GM19452 (cell line): ENCODE data around the gene SGSM1.
"Not testable (repeated sequence)": the region's sequence is repeated elsewhere in the genome, so short reads cannot be mapped to it uniquely, and the experiment has no call there.

Source experiments
- ATAC-seq: cut with Tn5 transposase; IDR thresholded peaks from one replicate; pipeline ENCODE4 v1.9.1; 2021; ENCODE audit not compliant: unreplicated experiment

The SGSM1 gene

GRCh38 chr22:24834845-24835570 lies 29.0 kb downstream of the SGSM1 start:
- no peak for ATAC-seq

DNA sequence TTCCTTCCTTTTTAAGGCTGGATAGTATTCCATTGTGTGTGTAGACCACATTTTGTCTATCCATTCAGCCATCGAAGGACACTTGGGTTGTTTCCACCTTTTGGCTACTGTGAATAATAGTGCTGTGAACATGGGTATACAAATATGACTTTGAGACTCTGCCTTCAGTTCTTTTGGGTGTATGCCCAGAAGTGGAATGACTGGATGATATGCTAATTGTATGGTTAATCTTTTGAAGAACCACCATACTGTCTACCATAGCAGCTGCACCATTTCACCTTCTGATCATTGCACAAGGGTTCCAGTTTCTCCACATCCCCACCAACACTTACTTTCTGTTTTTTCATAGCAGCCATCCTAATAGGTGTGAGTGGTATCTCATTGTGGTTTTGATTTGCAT lies 30.3 kb downstream of the SGSM1 start:
- ATAC-seq: no peak

GRCh38 chr22:24837517-24837916 lies 31.5 kb downstream of the SGSM1 start:
- ATAC-seq: not testable (repeated sequence)

DNA sequence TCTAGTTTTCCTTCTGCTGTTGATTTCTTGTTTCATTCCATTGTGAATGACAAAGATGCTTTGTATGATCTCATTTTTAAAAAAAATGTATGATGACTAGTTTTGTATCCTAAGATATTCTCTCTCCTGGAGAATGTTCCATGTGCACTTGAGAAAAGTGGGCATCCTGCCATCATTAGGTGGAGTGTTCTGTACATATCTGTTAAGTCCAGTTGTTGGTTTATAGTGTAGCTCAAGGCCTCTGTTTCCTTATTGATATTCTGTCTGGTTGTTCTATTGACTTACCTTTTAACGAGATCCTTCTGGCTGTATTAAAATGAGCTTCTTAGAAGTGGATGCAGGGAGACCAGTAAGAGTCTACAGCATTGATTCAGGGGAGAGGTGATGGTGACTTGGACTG lies 35.2 kb downstream of the SGSM1 start:
- ATAC-seq: no peak

- no peak for ATAC-seq
Observed at GRCh38 chr22:24843048-24843447, 37.0 kb downstream of the SGSM1 start.

- no peak for ATAC-seq
Observed at GRCh38 chr22:24845041-24845898, 39.3 kb downstream of the SGSM1 start.

DNA sequence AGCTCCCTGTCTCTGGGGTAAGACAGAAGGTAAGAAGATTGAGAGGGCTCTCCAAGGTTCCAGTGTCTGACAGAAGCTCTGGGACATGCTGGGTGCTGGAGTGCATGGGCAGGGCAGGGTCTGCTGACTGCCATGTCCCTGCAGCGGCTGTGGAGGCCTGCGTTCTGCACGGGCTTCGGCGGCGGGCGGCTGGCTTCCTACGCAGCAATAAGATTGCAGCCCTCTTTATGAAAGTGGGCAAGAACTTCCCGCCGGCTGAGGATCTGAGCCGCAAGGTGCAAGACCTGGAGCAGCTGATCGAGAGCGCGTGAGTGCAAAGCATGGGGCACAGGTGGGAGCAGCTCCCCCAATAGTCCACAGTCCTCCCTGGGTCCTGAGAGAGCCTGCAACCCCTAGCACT lies 41.5 kb downstream of the SGSM1 start:
- ATAC-seq: no peak

DNA sequence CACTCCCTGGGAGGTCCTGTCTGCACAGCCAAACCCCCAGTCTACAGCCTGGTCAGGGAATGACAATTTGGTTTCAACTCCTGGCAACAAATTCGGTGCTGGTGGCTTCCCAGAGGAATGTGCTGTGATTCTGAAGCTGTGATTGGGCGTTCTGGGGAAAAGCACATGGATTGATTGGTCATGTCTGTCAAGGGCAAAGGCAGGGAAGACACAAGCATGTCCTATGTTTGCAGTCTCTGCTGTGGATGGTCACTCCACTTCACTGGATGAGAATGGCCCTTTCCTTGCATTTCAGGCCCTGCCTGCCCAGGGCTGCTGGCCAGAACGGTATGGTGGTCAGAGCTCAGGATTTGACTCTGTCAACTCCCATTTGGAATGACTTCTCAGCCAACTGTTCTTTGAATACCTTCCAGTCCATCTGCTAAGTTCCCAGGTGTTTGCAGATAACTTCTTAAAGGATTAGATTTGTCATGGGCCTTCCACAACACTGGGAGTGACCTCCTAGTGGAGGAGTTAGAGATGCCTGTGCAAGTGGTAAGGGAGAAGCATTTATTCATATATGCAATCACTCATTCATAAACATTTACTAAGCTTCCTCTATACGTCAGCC lies 42.7 kb downstream of the SGSM1 start:
- no peak for ATAC-seq

DNA sequence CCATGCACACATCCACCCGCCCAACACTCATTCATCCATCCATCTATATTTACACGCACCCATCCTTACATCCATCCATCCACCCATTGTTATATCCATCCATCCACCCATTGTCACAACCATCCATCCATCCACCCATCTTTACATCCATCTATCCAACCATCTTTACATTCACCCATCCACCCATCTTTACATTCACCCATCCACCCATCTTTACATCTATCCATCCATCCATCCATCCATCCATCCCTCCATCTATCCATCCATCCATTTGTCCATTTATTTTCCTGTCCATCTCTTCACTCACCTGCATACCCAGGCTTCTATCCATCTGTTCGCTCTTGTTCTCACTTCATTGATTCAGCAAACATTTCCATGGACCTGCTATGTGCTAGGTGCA lies 49.8 kb downstream of the SGSM1 start:
- no peak for ATAC-seq

DNA sequence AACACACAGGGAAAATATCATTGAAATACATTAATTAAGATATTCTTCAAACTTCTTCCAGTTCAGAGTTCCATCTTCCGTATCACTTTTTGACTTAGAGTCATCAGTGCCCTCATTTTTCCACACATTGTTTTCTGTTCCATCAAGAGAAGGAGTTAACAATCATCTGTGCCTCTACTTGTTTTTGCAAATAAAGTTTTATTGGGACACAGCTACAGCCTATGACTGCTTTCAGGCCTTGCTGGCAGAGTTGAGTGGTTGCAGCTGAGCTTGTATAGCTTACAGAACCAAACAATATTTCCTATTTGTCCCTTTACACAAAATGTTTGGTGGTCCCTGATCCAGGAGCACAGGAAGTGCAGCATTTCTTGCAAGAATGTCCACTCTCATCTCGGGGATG lies 51.6 kb downstream of the SGSM1 start:
- no peak for ATAC-seq

- ATAC-seq: no peak
Observed at GRCh38 chr22:24859587-24859986, 53.6 kb downstream of the SGSM1 start.

GRCh38 chr22:24865508-24865907 lies 59.5 kb downstream of the SGSM1 start:
- ATAC-seq: no peak

- ATAC-seq: no peak
Observed at GRCh38 chr22:24867323-24868022, 61.5 kb downstream of the SGSM1 start.

GRCh38 chr22:24868979-24869378 lies 63.0 kb downstream of the SGSM1 start:
- ATAC-seq: no peak

GRCh38 chr22:24871611-24872205 lies 65.7 kb downstream of the SGSM1 start:
- ATAC-seq: no peak

- no peak for ATAC-seq
Observed at GRCh38 chr22:24873226-24873625, 67.2 kb downstream of the SGSM1 start.

GRCh38 chr22:24875862-24876506 lies 70.0 kb downstream of the SGSM1 start:
- no peak for ATAC-seq

DNA sequence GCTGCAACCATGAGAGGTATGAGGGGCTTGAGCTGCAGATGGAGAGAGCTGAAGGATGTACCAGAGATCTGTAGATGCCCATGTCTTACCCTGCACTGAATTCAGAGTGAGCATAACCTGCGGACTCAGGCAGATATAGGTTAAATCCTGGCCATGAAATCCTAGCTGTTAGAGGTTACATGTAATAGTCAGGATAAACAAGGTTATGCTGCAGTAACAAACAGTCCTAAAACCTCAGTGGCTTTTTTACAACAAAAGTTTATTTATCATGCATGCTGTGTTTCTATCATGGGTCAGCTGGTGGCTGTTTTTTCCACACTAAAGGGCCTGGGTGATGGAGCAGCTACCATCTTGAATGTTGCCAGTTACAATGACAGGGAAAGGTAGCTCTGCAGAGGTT lies 70.7 kb downstream of the SGSM1 start:
- ATAC-seq: no peak

- ATAC-seq: no peak
Observed at GRCh38 chr22:24878969-24879368, 73.0 kb downstream of the SGSM1 start.

GRCh38 chr22:24883432-24883831 lies 77.4 kb downstream of the SGSM1 start:
- no peak for ATAC-seq
